GM18526 (cell line): ENCODE measurements around the gene MYH9.
A peak's percentile ranks its signal among the peaks of the same experiment; 100 is the strongest.

Experiments used
- POLR2A ChIP-seq: IDR thresholded peaks from 3 replicates; pipeline ENCODE4 v1.6.1; 2011; ENCODE audit not compliant: insufficient read length; ENCODE audit errors: extremely low read depth

MYH9 gene

DNA sequence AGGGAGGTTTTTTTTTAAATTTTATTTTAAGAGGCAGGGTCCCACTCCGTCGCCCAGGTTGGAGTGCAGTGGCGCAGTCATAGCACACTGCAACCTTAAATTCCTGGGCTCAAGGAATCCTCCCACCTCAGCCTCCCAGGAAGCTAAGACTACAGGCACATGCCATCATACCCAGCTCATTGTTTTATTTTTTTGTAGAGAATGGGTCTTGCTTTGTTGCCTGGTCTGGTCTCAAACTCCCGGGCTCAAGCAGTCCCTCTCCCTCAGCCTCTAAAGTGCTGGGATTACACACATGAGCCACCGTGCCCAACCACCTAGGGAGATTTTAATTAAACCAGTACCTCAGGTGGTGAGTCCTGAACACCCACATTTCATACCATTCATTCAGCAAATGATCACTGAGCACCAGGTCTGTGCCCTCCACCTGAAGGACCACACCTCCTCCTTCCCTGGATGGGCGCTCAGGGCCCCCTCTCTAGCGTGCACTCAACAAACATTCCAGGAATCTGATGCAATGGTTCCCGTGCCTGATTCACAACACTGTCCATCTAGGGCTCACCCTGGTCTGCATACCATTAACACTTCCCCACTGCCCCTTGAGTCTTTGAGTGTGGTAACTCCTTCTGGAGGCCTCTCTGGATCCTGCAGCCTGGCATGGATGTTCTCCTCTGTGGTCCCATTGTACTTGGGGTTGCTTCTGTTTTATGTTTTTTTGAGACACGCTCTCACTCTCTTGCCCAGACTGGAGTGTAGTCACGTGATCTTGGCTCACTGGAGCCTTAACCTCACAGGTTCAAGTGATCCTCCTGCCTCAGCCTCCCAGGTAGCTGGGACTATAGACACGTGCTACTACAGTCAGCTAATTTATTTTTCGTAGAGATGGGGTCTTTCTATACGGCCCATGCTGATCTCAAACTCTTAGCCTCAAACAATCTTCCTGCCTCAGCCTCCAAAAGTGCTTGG, 9.6 kb upstream of the MYH9 start:
- TF ChIP-seq POLR2A: no peak

GRCh38 chr22:36395915-36396314, 8.1 kb upstream of the MYH9 start:
- TF ChIP-seq POLR2A: no peak

DNA sequence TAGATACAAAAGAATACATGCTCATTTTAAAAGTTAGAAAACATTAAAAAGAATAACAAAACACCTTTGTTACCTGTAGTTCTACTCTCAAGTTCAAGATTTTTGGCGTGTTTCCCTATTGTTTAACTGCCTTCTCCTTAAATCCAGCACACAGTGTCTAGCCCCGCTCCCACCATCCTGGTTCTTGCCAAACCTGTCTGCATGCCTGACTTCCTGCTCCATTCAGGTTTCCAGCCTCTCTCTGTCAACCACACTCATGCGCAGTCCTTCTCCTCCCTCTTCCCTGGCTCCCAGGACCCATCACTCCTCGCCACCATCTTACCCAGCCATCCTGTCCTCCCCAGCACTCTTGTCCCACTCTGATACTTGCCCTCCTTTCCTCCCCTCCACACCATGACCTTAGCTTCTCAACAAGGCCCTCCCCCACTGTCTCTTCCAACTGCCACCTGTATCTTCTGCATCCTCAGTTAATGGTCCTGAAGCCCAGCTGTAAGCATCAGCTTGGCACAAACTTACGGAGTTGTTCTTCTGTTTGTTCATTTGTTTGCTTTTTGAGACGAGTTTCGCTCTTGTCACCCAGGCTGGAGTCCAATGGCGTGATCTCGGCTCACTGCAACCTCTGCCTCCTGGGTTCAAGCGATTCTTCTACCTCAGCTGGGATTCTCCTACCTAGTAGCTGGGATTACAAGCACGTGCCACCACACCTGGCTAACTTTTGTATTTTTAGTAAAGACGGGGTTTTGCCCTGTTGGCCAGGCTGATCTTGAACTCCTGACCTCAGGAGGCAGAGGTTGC, 7.5 kb upstream of the MYH9 start:
- no peak for TF ChIP-seq POLR2A

DNA sequence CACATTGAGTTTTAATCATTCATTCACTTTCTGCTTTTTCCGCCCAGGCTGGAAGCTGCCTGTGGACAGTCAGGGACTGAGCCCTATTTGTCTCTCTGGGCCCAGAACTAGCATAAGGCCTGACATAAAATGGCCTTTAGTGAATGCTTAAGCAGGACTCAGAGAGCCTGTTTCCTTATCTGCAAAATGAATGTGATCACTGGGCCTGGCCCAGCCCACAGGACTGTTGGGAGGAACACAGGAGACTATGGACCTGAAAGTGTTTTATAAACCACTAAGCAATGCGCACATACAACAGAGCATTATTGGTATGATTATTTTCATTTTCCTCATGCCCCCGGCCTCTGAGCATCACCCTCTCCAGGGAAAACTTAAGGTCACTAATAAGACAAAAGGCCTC, 3.9 kb upstream of the MYH9 start:
- no peak for TF ChIP-seq POLR2A

DNA sequence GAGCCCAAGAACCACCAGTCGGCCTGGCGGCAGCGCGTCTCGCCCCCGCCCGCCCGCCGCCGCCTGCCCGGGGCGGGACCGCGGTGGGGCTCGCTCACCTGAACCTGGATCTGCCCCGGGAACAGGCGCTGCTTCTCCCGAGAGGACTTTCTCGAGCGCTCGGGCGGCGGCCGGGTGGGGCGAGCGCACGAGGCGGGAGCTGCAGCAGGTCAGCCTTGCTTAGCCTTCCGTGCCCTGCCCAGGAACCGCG, 133 bp downstream of the MYH9 start:
- peak; percentile 96 for TF ChIP-seq POLR2A

GRCh38 chr22:36386900-36387708, 663 bp downstream of the MYH9 start:
- no peak for TF ChIP-seq POLR2A

GRCh38 chr22:36386351-36386899, 1.3 kb downstream of the MYH9 start:
- no peak for TF ChIP-seq POLR2A

DNA sequence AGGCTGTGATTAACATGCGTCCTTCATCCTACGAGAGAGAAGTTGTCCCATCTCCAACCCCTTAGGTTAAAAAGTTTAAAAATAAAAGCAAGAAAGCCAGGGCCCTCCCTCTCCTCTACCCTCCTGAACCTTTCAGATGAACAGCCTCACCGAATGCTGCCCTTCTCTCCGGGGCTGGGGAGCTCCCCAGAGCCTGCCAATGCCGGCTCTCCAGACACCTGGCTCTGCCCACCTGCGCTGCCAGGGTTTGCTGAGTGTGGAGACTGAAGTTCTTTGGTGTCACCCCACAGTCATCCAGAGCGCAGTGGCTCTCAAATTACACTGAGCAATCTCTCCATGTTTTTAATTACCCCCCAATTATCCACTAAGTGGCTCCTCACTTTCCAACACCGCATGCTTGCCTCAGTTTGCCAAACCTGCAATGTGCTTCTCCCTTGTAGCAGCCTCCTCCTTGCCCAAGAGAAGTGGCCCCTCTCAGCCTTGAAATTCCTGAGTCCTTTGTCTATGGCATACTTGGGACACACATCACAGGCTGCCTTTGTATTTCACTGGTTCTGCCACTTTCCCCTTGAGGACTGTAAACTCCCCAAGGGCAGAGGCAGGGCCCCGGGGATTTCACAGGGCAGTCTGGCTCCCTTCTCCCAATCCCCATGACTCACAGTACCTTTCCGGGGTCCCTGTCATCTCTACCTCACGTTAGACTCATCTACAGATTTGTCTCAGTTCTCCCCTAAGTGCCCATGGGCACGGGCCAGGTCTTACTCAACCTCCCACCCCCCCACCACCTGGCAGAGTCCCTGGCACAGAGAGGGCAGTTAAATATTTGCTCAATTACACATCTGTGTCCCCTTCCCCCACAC, 2.0 kb downstream of the MYH9 start:
- peak; percentile 19 for TF ChIP-seq POLR2A

- no peak for TF ChIP-seq POLR2A
These were observed 2.8 kb downstream of the MYH9 start for GRCh38 chr22:36384766-36385481.

DNA sequence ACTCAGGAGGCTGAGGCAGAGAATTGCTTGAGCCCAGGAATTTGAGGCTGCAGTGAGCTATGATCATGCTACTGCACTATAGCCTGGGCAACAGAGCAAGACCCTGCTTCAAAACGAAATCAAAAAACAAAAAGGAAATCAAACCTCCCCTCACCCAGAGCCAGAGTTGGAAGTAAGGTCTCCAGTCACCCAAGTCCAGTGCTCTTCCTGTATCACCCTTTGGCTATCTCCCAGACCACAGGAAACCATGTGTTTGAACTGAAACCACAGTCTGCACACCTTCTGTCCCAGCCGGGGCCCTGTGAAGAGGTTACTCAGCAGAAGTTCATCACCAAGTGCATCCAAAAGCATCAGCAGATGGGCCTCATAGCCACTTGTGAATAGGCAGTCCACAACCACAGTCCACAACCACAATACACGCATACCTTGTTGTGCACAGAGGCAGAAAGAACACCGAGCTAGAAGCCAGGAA, 4.6 kb downstream of the MYH9 start:
- no peak for TF ChIP-seq POLR2A

DNA sequence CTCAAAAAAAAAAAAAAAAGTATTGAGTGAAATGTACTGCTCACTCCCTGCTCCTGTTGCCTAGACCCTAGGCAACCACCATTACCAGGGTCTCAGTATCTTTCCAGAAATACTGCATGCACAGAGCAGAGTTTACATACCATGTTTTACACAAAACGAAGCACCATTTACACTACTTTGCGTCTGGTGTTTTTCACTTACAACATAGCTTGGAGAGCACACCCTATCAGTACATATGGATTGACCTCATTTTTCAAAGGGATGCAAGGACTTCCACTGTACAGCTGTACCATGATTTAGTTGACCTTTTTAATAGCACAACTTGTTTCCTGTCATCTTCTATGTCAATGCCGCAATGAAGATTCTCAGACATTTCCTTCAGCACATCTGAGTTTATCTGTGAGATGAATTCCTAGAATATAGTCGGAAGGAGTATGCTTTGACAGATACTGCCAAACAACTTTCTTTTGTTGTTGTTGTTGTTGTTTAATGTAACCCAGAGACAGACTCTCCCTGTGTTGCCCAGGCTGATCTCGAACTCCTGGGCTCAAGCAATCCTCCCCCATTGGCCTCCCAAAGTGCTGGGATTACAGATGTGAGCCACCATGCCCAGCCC, 6.1 kb downstream of the MYH9 start:
- TF ChIP-seq POLR2A: no peak

- no peak for TF ChIP-seq POLR2A
These were observed 8.0 kb downstream of the MYH9 start for GRCh38 chr22:36379593-36380361.

- TF ChIP-seq POLR2A: no peak
These were observed 8.9 kb downstream of the MYH9 start for GRCh38 chr22:36378869-36379217.
